A549 (cell line): ENCODE data around the gene CHM. TPM values are rescaled to one million over a fixed set of nuclear protein-coding genes. Genes with fewer than 3 reads are reported as not detected.

Source experiments
- ATAC-seq, 2 experiments: fragments of 200-7000 bp in 1 of 2; fragments of >200 bp in 1 of 2; cut with Nextera tagmentation in 1 of 2; cut with Tn5 transposase in 1 of 2; 3 replicates each; pipeline versions ENCODE4 v1.8.0 to v1.9.1; 2018 to 2020; ENCODE audit warnings: mild to moderate bottlenecking in 1 of 2, moderate library complexity in 1 of 2
- CTCF ChIA-PET: fragments of 300-600 bp; sonication (Branson Sonifier 250); formaldehyde crosslinking; extraction: SDS; loops from one replicate; lab custom pipeline; 2021; ENCODE audit warnings: antibody characterized with exemption, inconsistent platforms; lab: Yijun Ruan, JAX
- POLR2A ChIA-PET: fragments of 350-600 bp; formaldehyde crosslinking; extraction: SDS; loops from one replicate; lab custom pipeline; 2021; ENCODE audit warnings: antibody characterized with exemption, inconsistent platforms; lab: Yijun Ruan, JAX
- DNase-seq, 2 experiments: peaks; one replicate each; pipeline versions ENCODE4 v3.0.0 to v3.0.0-alpha.2; 2011 to 2016; ENCODE audit warnings: low read depth in 1 of 2, low spot score in 1 of 2
- FAIRE-seq: peaks from 2 replicates; lab custom pipeline; 2011; peaks lifted over from hg19 to GRCh38; lab: Jason Lieb, UNC
- H3K27ac ChIP-seq, 2 experiments: fragments of >200 bp; sonication (Bioruptor Twin); formaldehyde crosslinking; 3 replicates each; pipeline ENCODE4 v1.5.1; 2016 to 2017
- H3K4me1 ChIP-seq: fragments of >200 bp; sonication (Bioruptor Twin); formaldehyde crosslinking; 3 replicates; pipeline ENCODE4 v1.6.1; 2016
- H3K4me2 ChIP-seq: fragments of >200 bp; sonication (Bioruptor Twin); formaldehyde crosslinking; 3 replicates; pipeline ENCODE4 v1.6.1; 2016
- H3K4me3 ChIP-seq: fragments of >200 bp; sonication (Bioruptor Twin); formaldehyde crosslinking; 3 replicates; pipeline ENCODE4 v1.5.1; 2016
- H3K9me3 ChIP-seq: fragments of >200 bp; sonication (Bioruptor Twin); formaldehyde crosslinking; 3 replicates; pipeline ENCODE4 v1.6.1; 2016
- BCL3 ChIP-seq: fragments of >200 bp; sonication (Bioruptor Twin); formaldehyde crosslinking; IDR thresholded peaks from 3 replicates; pipeline ENCODE4 v1.6.1; 2016
- CBX2 ChIP-seq: fragments of 200-600 bp; sonication (generic); IDR thresholded peaks from 2 replicates; pipeline ENCODE4 v1.6.1; 2016; ENCODE audit warnings: low read depth, mild to moderate bottlenecking, borderline replicate concordance
- CBX8 ChIP-seq: fragments of 200-600 bp; sonication (generic); IDR thresholded peaks from 2 replicates; pipeline ENCODE4 v1.6.1; 2016
- CEBPB ChIP-seq, 2 experiments: fragments of >200 bp in 1 of 2; sonication (Bioruptor Twin) in 1 of 2; formaldehyde crosslinking in 1 of 2; IDR thresholded peaks; 2 replicates each; pipeline ENCODE4 v1.6.1; 2012 to 2016
- E2F6 ChIP-seq: IDR thresholded peaks from 2 replicates; pipeline ENCODE4 v1.6.1; 2012; ENCODE audit warnings: low read depth, borderline replicate concordance
- ELK1 ChIP-seq: fragments of 150-350 bp; IDR thresholded peaks from 2 replicates; pipeline ENCODE4 v1.6.1; 2014; ENCODE audit warnings: low read depth, mild to moderate bottlenecking, low read length
- EP300 ChIP-seq, 2 experiments: fragments of >200 bp; sonication (Bioruptor Twin); formaldehyde crosslinking; IDR thresholded peaks; 2 replicates in 1 of 2; 3 replicates in 1 of 2; pipeline ENCODE4 v1.6.1; 2016 to 2017
- FOSL2 ChIP-seq, 2 experiments: fragments of 450-650 bp in 1 of 2; fragments of >200 bp in 1 of 2; sonication (Bioruptor Twin) in 1 of 2; formaldehyde crosslinking; IDR thresholded peaks; 2 replicates each; pipeline versions ENCODE4 v1.5.0 to v1.6.1; 2016 to 2020; ENCODE audit warnings: mild to moderate bottlenecking in 1 of 2, moderate library complexity in 1 of 2
- GATA3 ChIP-seq: IDR thresholded peaks from 2 replicates; pipeline ENCODE4 v1.6.1; 2012; ENCODE audit warnings: borderline replicate concordance
- HMGXB4 ChIP-seq: fragments of 250-450 bp; sonication (Bioruptor Pico); IDR thresholded peaks from 2 replicates; pipeline ENCODE4 v1.5.0; 2021; ENCODE audit warnings: mild to moderate bottlenecking, moderate library complexity, borderline replicate concordance
- HOXA7 ChIP-seq: fragments of 250-450 bp; sonication (Bioruptor Pico); IDR thresholded peaks from 2 replicates; pipeline ENCODE4 v1.5.0; 2020; ENCODE audit warnings: mild to moderate bottlenecking, moderate library complexity
- HOXB13 ChIP-seq: fragments of 250-450 bp; sonication (Bioruptor Pico); IDR thresholded peaks from 2 replicates; pipeline ENCODE4 v1.5.0; 2020; ENCODE audit warnings: low read depth, mild to moderate bottlenecking, moderate library complexity
- HOXB5 ChIP-seq: fragments of 250-450 bp; sonication (Bioruptor Pico); IDR thresholded peaks from 2 replicates; pipeline ENCODE4 v1.5.0; 2020; ENCODE audit warnings: mild to moderate bottlenecking, moderate library complexity
- JUN ChIP-seq, 2 experiments: fragments of >200 bp; sonication (Bioruptor Twin); formaldehyde crosslinking; IDR thresholded peaks; 2 replicates in 1 of 2; 3 replicates in 1 of 2; pipeline ENCODE4 v1.6.1; 2016 to 2017
- MAZ ChIP-seq: fragments of 150-350 bp; IDR thresholded peaks from 2 replicates; pipeline ENCODE4 v1.6.1; 2014; ENCODE audit warnings: antibody characterized with exemption, low read depth, low read length, borderline replicate concordance
- NPAS2 ChIP-seq: fragments of 250-450 bp; sonication (Bioruptor Pico); IDR thresholded peaks from 2 replicates; pipeline ENCODE4 v1.8.0; 2022; ENCODE audit warnings: mild to moderate bottlenecking, moderate library complexity, borderline replicate concordance
- NR3C1 ChIP-seq: fragments of >200 bp; sonication (Bioruptor Twin); formaldehyde crosslinking; IDR thresholded peaks from 3 replicates; pipeline ENCODE4 v1.6.1; 2017
- POLR2A ChIP-seq: IDR thresholded peaks from 2 replicates; pipeline ENCODE4 v1.6.1; 2012; ENCODE audit warnings: mild to moderate bottlenecking, low read length
- POLR2AphosphoS2 ChIP-seq: conservative IDR thresholded peaks from 2 replicates; pipeline ENCODE4 v1.6.1; 2012; ENCODE audit warnings: low read length, improper control_type of control experiment, inconsistent platforms
- RARB ChIP-seq: fragments of 250-450 bp; sonication (Bioruptor Pico); IDR thresholded peaks from 2 replicates; pipeline ENCODE4 v1.8.0; 2021; ENCODE audit warnings: mild to moderate bottlenecking, moderate library complexity
- RCOR1 ChIP-seq: fragments of 150-350 bp; IDR thresholded peaks from 2 replicates; pipeline ENCODE4 v1.6.1; 2014; ENCODE audit warnings: antibody characterized with exemption, low read length, low read depth
- REST ChIP-seq: fragments of 200-600 bp; sonication (generic); IDR thresholded peaks from 2 replicates; pipeline ENCODE4 v1.6.1; 2016; ENCODE audit warnings: antibody characterized with exemption, mild to moderate bottlenecking, moderate library complexity
- RFX5 ChIP-seq: fragments of 450-650 bp; IDR thresholded peaks from 2 replicates; pipeline ENCODE4 v1.7.1; 2014; ENCODE audit warnings: antibody characterized with exemption, mild to moderate bottlenecking, moderate library complexity
- SMC3 ChIP-seq: fragments of >200 bp; sonication (Bioruptor Twin); formaldehyde crosslinking; IDR thresholded peaks from 3 replicates; pipeline ENCODE4 v1.6.1; 2018; ENCODE audit warnings: inconsistent platforms
- USF2 ChIP-seq: fragments of 450-650 bp; IDR thresholded peaks from 2 replicates; pipeline ENCODE4 v1.6.1; 2014; ENCODE audit warnings: antibody characterized with exemption
- ZFP36 ChIP-seq: fragments of 450-650 bp; IDR thresholded peaks from 2 replicates; pipeline ENCODE4 v1.6.1; 2014; ENCODE audit warnings: borderline replicate concordance; ENCODE audit not compliant: partially characterized antibody
- WGBS: methylation state at CpG from one replicate; pipeline ENCODE4 v1.1.6; 2017; ENCODE audit errors: missing lambda C conversion rate; 5-methylcytosine and 5-hydroxymethylcytosine counted together
- polyA plus RNA-seq, 4 experiments: library from polyadenylated mRNA; depleted of rRNA in 3 of 4; stranded (reverse); fragments of >200 nt; fragmentation: RNase III in 1 of 4; extraction: RNeasy Plus Mini Kit Qiagen cat#74134 plus additional on column Dnase treatment in 1 of 4; gene quantifications; 2 replicates in 3 of 4; 3 replicates in 1 of 4; pipeline ENCODE4 v1.2.3, GENCODE V29; 2011 to 2017

Gene CHM
- polyA plus RNA-seq, 2 of the 4 experiments (the other 2 are of a cell fraction): 13.9 to 23.7 TPM

GRCh38 chrX:85828771-85829170 lies 218.6 kb downstream of the CHM start:
- POLR2A ChIA-PET: no interaction called here
- ATAC-seq (no peak), FAIRE-seq (no peak), DNase-seq (no peak)
- TF ChIP-seq USF2 (no peak), HOXA7 (CRISPR knock-in tag) (no peak), POLR2AphosphoS2 (no peak), ZFP36 (no peak), NPAS2 (CRISPR knock-in tag) (no peak), SMC3 (no peak), RFX5 (no peak), BCL3 (no peak), CBX8 (no peak), MAZ (no peak), POLR2A (no peak), JUN (IDR thresholded peaks at IDR 0.05) (no peak)
- Histone ChIP-seq H3K27ac (no peak overlapping the region), H3K9me3 (no peaks in the 10 kb centered on the region), H3K4me2 (no peak overlapping the region), H3K4me3 (no peak overlapping the region), H3K4me1 (no peaks in the 10 kb centered on the region)
- WGBS: 53% methylated on average over 5 of the region's 5 CpGs
- CTCF ChIA-PET: no interaction called here

- WGBS: 2% methylated on average over 6 of the region's 6 CpGs
- DNase-seq (no peak), ATAC-seq (no peak), FAIRE-seq (peak; percentile 32)
- H3K4me1 ChIP-seq: no peaks in the 10 kb centered on the region
- CTCF ChIA-PET: no interaction called here
- no peak for TF ChIP-seq FOSL2 (IDR thresholded peaks at IDR 0.05)
- no peak for TF ChIP-seq FOSL2 (CRISPR knock-in tag; IDR thresholded peaks at IDR 0.05)
- no peak for TF ChIP-seq MAZ
- no peak for TF ChIP-seq HOXB5 (CRISPR knock-in tag)
- TF ChIP-seq POLR2A: no peak
- TF ChIP-seq HOXB13 (CRISPR knock-in tag): no peak
- no peak for TF ChIP-seq REST
- TF ChIP-seq RCOR1: no peak
- TF ChIP-seq E2F6: no peak
- TF ChIP-seq RARB: no peak
- TF ChIP-seq ZFP36: no peak
- TF ChIP-seq ELK1: no peak
- no peak for TF ChIP-seq EP300 (IDR thresholded peaks at IDR 0.05)
- TF ChIP-seq NR3C1: no peak
- TF ChIP-seq HOXA7 (CRISPR knock-in tag): no peak
- no peak for TF ChIP-seq SMC3
- no peak for TF ChIP-seq HMGXB4 (CRISPR knock-in tag)
- TF ChIP-seq CEBPB (IDR thresholded peaks at IDR 0.05): no peak
- TF ChIP-seq GATA3: no peak
- TF ChIP-seq CBX2: no peak
- no peak for TF ChIP-seq CBX8
- no peak overlapping the region for H3K27ac ChIP-seq
- H3K9me3 ChIP-seq: no peaks in the 10 kb centered on the region
- POLR2A ChIA-PET: no interaction called here
- H3K4me3 ChIP-seq: no peak overlapping the region
- no peak overlapping the region for H3K4me2 ChIP-seq
Measured at GRCh38 chrX:85815203-85815751, 232.1 kb downstream of the CHM start.
